IPS-18c (cell line): Measurements from ENCODE around the gene TMEM255A.

ENCODE experiments used
- H3K4me3 ChIP-seq: 2 replicates; pipeline ENCODE4 v1.7.0; 2013; ENCODE audit warnings: low read depth, mild to moderate bottlenecking, low read length, moderate library complexity; ENCODE audit not compliant: insufficient read depth
- H3K9me3 ChIP-seq: one replicate; pipeline ENCODE4 v1.6.1; 2013; ENCODE audit warnings: mild to moderate bottlenecking, low read length, moderate library complexity; ENCODE audit not compliant: control insufficient read depth, insufficient read depth

Gene TMEM255A

DNA sequence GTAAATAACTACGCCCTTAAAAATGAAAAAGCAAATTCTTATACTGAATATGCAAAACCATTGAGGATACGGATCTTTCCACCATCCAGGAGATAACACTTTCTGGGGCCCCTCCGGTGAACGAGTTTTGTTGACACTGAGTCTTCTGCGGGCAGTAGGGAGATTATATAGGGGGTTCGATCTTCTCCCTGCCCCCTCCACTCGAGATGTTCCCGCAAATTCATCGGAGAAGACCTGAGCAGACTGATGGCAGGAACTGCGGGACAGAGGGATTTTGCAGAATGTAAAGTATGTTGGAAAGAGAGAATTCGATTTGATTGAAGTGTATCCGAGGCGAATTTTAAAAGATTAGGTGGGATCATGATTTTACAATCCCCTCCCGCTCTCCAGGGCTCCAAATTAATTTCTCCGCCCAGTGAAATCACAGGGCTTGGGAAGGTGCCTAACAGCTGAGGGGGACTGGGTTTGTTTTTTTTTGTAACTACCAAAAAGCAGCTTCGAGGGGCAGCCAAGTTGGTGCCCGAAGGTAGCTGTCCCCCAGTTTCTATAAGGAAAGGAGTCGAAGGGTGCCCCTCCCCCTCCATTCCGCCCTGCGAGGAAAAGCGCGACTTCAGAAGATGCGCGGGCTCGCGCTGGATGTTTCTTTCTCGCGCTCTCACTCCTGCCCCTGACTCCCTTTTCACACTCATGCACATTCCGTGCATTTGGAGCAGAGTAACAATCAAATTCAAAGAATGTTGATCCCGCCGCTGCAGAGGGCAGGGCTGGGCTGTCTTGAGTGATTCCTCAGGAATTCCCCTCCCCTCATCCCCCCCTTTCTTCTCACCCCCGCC is 1.2 kb downstream of the TMEM255A start:
- Histone ChIP-seq H3K9me3 (no peaks in the 10 kb centered on the region), H3K4me3 (peak overlapping the region; percentile 46)

DNA sequence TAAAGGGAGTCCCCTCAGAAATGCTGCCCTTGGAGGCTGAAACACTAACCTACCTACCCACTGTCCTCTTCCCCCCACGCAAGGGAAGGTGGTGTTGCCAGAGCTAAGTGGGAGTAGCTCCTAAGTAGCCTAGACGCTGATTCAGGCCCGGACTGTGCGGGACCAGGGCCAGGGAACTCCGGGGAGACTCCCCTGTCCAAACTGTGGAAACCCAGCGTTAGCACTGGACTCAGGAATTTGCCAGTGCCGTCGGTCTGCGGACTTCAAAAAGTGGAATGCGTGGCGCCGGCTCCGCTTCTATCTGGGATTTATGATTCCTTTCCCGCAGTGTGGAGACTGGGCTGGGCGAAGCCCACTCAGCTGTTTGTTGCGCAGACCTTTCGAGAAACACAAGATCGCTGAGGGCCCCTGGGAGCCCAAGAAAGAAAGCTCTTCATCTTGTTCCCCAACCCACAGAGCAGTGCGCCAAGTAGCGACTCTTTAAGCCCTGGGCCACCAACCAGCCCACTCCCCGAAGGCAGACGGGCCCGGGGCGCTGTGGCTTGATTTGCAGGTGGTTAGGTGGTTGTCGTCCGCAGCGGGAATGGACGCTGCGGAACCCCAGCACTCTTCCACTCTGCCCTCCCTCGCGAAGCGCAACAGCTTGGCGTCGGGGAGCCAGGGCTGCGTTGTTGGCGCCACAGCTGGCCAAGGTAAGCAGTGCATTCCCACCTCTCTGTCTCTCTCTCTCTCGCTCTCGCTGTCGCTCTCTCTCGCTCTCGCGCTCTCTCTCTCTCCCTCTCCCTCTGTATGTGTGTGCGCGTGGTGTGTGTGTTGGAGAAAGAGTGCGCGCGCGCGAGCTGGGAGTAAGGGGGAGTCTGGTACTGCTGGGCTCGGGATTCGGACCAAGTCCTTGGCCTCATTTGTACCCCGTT is 2.0 kb downstream of the TMEM255A start:
- H3K4me3 ChIP-seq, result peak overlapping the region; percentile 46
- H3K9me3 ChIP-seq, result no peaks in the 10 kb centered on the region

DNA sequence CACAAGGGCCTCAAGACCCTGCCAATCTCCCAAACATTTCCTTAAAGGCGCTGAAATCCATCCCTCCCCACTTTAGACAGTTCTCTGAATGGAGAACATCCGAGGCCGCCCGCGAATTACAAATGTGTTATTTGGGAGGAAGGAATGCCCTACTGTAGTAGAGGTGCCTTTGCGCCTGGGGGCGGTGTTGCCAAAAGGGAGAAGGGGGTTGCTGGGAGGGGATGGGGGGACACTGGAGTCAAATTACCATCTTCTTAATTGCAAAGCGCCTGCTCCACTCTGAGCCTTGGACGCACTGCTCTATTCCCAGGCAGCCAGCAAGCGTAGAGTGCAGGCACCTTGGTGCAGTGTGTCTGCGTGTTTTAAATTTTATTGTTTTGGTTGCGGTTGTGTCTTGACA is 2.7 kb downstream of the TMEM255A start:
- no peaks in the 10 kb centered on the region for H3K9me3 ChIP-seq
- H3K4me3 ChIP-seq, result peak overlapping the region; percentile 46; the same call in 1 of the 2 replicates

GRCh38 chrX:120306630-120307029 is 4.6 kb downstream of the TMEM255A start:
- H3K9me3 ChIP-seq, result no peaks in the 10 kb centered on the region
- no peak overlapping the region for H3K4me3 ChIP-seq

DNA sequence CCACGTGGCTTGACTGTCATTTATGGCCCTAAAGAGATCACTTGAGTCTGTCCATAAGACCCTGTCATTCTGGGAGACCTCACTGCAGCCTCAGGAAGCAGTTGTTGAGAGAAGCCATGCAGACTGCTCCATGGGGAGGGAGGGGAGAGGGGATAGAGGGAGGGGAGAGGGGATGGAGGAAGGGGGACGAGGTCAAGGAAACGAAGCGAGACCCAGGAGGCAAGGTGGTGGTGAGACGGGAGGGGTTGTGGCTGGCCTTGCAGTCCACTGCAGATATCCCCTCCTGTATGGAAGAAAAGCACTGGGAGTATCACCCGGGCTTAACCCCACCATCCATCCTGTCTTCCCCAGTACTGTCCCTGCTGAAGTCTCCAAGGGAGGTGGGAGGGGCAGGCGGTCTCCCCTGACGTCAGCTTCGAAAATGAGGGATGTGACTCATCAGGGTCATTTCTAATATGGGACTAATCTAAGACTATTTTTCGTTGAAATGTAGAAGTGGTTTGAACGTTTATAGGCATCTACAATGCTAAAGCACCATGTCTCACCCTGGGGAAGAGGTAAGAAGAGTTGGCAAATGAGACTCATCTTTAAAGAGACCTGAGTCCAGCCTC is 5.6 kb downstream of the TMEM255A start:
- Histone ChIP-seq H3K4me3 (no peak overlapping the region), H3K9me3 (no peaks in the 10 kb centered on the region)

- H3K4me3 ChIP-seq, result no peak overlapping the region
- no peaks in the 10 kb centered on the region for H3K9me3 ChIP-seq
Measured at GRCh38 chrX:120304256-120304655, 7.0 kb downstream of the TMEM255A start.

- no peaks in the 10 kb centered on the region for H3K9me3 ChIP-seq
- no peak overlapping the region for H3K4me3 ChIP-seq
Measured at GRCh38 chrX:120302434-120302833, 8.8 kb downstream of the TMEM255A start.

- Histone ChIP-seq H3K9me3 (no peaks in the 10 kb centered on the region), H3K4me3 (0 out of 2 replicates have a peak overlapping the region, but pooled peaks have one; percentile 12)
Measured at GRCh38 chrX:120301960-120302359, 9.3 kb downstream of the TMEM255A start.

- no peak overlapping the region for H3K4me3 ChIP-seq
- H3K9me3 ChIP-seq, result no peaks in the 10 kb centered on the region
Measured at GRCh38 chrX:120301497-120301896, 9.8 kb downstream of the TMEM255A start.

DNA sequence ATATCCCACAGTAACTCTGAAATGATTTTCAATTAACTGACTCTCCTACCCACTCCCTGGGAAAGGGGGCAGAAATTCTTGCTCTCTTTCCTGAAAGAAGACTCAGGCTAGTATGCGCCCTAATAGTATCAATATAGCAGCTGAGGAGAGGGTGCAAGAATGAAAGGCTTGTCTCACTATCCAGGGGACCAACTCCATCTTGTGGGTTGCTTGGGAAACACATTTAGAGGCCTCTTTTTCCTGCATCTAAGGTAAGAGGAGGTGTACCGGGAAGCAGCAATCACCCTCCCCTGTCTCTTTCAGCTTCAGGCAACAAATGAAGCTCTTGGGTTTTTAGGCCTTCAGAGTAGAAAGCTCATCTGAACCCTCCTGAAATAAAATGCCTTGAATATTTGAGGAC is 11.3 kb downstream of the TMEM255A start:
- Histone ChIP-seq H3K9me3 (no peaks in the 10 kb centered on the region), H3K4me3 (no peak overlapping the region; the same call in 1 of the 2 replicates)

GRCh38 chrX:120297923-120298322 is 13.3 kb downstream of the TMEM255A start:
- H3K9me3 ChIP-seq, result peaks cover 3% of the 10 kb centered on the region

DNA sequence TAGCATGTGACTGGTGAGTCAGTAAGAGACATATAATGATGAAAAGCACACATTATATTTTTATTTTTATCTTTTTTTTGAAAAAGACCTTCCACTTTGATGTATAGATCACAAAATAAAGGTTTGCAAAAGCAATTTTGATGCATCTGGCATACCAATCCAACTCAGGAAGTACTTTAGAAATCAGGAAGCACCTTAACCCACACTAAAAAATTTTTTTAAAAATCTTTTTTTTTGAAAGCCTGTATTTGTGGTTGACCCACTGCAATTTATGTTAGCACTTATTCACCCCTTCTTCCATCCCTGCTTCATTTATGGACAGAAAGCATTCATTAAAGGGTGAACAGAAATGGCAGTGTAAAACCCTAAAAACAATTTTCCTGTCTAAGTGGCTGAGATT is 16.6 kb downstream of the TMEM255A start:
- Histone ChIP-seq H3K9me3 (peaks cover 3% of the 10 kb centered on the region), H3K4me3 (no peak overlapping the region)

More at GRCh38 chrX:120297923-120298322, 13.3 kb downstream of the TMEM255A start:
- no peak overlapping the region for H3K4me3 ChIP-seq

DNA sequence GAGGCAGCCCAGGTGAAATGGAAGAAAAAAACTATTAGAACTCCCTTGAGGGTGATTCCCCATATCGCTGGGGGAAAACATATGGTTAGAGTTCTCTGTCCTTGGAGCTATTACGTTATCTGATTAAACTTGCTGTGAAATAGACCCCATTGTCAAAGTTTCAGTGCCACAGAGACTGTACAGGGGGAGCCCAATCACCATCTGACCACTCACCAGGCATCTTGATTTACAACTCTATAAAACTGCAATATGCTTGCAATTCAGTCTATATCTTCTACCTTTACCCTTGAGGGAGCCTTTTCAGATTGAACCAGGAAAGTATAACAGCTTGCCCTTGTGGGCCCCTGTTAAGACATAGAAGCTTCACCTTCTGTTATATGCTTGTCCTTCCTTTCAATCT is 18.2 kb downstream of the TMEM255A start:
- peaks cover 3% of the 10 kb centered on the region for H3K9me3 ChIP-seq
- H3K4me3 ChIP-seq, result no peak overlapping the region

GRCh38 chrX:120291211-120291610 is 20.1 kb downstream of the TMEM255A start:
- H3K4me3 ChIP-seq, result no peak overlapping the region
- peaks cover 6% of the 10 kb centered on the region for H3K9me3 ChIP-seq

GRCh38 chrX:120290107-120290506 is 21.2 kb downstream of the TMEM255A start:
- peaks cover 6% of the 10 kb centered on the region for H3K9me3 ChIP-seq
- H3K4me3 ChIP-seq, result no peak overlapping the region

DNA sequence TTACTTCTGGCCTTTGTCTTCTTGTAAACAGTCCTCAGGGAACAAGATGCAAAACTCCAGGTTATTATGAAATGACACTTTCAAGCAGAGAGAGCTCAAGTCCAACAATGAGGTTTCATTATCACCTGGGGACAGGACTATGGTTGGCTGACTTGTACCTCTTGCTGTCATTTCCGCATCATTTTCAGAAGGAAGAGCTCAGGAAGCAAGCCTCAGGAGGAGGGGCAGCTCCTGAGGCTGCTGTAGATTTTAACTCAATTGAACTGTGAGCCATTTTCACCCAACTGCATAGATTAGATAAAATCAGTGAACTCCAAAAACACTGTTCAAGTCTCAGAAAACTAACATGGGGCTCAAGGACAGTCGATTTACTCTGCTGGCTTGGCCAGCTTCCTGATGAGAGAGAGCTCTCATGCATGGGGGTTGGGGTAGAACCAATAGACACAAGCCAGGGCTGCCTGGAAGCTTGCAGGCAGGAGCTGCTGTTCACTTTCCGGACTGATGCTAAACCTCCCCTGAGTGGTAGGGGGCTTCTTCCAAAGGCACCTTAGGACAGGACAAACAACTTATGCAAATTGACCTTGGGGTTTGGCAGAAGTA is 23.6 kb downstream of the TMEM255A start:
- no peak overlapping the region for H3K4me3 ChIP-seq
- H3K9me3 ChIP-seq, result peaks cover 5% of the 10 kb centered on the region
